ENCODE measurements around the gene WDR91.
"Not testable (repeated sequence)": the region's sequence is repeated elsewhere in the genome, so short reads cannot be mapped to it uniquely, and the experiment has no call there.

The WDR91 gene

GRCh38 chr7:135179321-135179925 is 31.9 kb downstream of the WDR91 start:
- no peak for DNase-seq (ENCODE audit: low spot score)

- no peak for DNase-seq (ENCODE audit: low spot score)
Measured at GRCh38 chr7:135178364-135178763, 33.0 kb downstream of the WDR91 start.

- DNase-seq (ENCODE audit: low spot score), result no peak
Measured at GRCh38 chr7:135177028-135177696, 34.2 kb downstream of the WDR91 start.

- DNase-seq (ENCODE audit: low spot score), result no peak
Measured at GRCh38 chr7:135175931-135176330, 35.4 kb downstream of the WDR91 start.

- no peak for DNase-seq (ENCODE audit: low spot score)
Measured at GRCh38 chr7:135174941-135175340, 36.4 kb downstream of the WDR91 start.

- not testable (repeated sequence) for DNase-seq (ENCODE audit: low spot score)
Measured at GRCh38 chr7:135173916-135174315, 37.4 kb downstream of the WDR91 start.

- not testable (repeated sequence) for DNase-seq (ENCODE audit: low spot score)
Measured at GRCh38 chr7:135171581-135172291, 39.6 kb downstream of the WDR91 start.

- DNase-seq (ENCODE audit: low spot score), result not testable (repeated sequence)
Measured at GRCh38 chr7:135170998-135171481, 40.3 kb downstream of the WDR91 start.

GRCh38 chr7:135170274-135170997 is 40.9 kb downstream of the WDR91 start, which contains the start of gene CYREN:
TSS of gene CYREN (minus strand) at chr7:135170707. CDS start at chr7:135168922, 1,785 bp downstream.
- DNase-seq (ENCODE audit: low spot score), result peak; percentile 90

- DNase-seq (ENCODE audit: low spot score), result no peak
Measured at GRCh38 chr7:135169964-135170273, 41.4 kb downstream of the WDR91 start.

GRCh38 chr7:135169141-135169963 is 42.0 kb downstream of the WDR91 start:
- DNase-seq (ENCODE audit: low spot score), result no peak

- no peak for DNase-seq (ENCODE audit: low spot score)
Measured at GRCh38 chr7:135168489-135169140, 42.7 kb downstream of the WDR91 start.

GRCh38 chr7:135168001-135168400 is 43.3 kb downstream of the WDR91 start:
- DNase-seq (ENCODE audit: low spot score), result no peak

GRCh38 chr7:135167365-135167917 is 43.9 kb downstream of the WDR91 start:
- no peak for DNase-seq (ENCODE audit: low spot score)

- no peak for DNase-seq (ENCODE audit: low spot score)
Measured at GRCh38 chr7:135166338-135166990, 44.9 kb downstream of the WDR91 start.

- DNase-seq (ENCODE audit: low spot score), result no peak
Measured at GRCh38 chr7:135165862-135166261, 45.5 kb downstream of the WDR91 start.

- DNase-seq (ENCODE audit: low spot score), result no peak
Measured at GRCh38 chr7:135164357-135165061, 46.8 kb downstream of the WDR91 start.

GRCh38 chr7:135162382-135163001 is 48.8 kb downstream of the WDR91 start:
- DNase-seq (ENCODE audit: low spot score), result no peak

GRCh38 chr7:135161669-135162068 is 49.7 kb downstream of the WDR91 start:
- no peak for DNase-seq (ENCODE audit: low spot score)

Data from kidney capillary endothelial cell (primary cell).